Measurements from ENCODE around the gene ARHGEF12. TPM values are rescaled to one million over a fixed set of nuclear protein-coding genes. Genes with fewer than 3 reads are reported as not detected.

ARHGEF12 gene, protein sequence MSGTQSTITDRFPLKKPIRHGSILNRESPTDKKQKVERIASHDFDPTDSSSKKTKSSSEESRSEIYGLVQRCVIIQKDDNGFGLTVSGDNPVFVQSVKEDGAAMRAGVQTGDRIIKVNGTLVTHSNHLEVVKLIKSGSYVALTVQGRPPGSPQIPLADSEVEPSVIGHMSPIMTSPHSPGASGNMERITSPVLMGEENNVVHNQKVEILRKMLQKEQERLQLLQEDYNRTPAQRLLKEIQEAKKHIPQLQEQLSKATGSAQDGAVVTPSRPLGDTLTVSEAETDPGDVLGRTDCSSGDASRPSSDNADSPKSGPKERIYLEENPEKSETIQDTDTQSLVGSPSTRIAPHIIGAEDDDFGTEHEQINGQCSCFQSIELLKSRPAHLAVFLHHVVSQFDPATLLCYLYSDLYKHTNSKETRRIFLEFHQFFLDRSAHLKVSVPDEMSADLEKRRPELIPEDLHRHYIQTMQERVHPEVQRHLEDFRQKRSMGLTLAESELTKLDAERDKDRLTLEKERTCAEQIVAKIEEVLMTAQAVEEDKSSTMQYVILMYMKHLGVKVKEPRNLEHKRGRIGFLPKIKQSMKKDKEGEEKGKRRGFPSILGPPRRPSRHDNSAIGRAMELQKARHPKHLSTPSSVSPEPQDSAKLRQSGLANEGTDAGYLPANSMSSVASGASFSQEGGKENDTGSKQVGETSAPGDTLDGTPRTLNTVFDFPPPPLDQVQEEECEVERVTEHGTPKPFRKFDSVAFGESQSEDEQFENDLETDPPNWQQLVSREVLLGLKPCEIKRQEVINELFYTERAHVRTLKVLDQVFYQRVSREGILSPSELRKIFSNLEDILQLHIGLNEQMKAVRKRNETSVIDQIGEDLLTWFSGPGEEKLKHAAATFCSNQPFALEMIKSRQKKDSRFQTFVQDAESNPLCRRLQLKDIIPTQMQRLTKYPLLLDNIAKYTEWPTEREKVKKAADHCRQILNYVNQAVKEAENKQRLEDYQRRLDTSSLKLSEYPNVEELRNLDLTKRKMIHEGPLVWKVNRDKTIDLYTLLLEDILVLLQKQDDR (N-terminal part only)
- 27.5 TPM in 2 replicates for total RNA-seq (2014; rRNA removed; shearing (Covaris generic))

DNA sequence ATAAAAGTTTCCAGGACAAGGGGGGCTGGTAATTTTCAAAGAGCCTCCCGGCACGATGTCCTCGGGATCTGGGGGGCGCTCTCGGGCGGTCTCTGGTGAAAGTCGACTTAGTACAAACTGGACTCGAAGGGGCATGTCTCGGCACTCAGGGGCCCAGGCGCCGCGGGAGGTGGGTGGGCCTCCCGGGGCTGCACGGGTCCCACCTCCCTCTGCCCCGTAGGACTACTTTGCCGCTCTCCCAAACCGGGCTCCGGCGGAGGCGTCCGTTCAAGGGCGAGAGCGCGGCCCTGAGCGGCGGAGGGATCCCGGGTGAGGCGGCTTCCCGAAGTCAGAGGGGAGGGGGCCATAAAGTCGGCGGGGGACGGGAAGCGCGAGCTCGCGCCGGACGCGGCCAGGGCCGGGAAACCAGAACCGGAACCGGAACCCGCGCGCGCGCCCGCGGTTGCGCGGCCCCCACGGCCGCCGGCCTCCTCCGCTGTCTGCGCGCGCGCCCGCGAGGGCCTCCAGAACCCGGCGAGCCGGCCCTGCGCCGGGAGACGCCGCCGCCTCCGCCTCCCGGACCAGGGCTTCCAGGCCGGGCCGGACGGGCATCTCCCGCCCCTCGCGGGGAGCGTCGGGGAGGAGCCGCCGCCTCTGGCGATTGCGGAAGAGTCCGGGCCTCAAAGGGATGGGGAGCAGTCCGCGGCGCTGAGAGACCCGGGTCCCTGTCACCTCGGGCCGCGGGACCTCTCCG, at the start of gene ARHGEF12:
ARHGEF12 (plus strand) TSS at position 506 of the 733 bp plus-strand sequence. CDS start 831 bp downstream, outside the sequence.
- in situ Hi-C loops (cut with HindIII; ENCODE audit: low sequenced_read_pairs), result no loop called here
- DNase-seq (ENCODE audit: low spot score), result peak; percentile 90

DNA sequence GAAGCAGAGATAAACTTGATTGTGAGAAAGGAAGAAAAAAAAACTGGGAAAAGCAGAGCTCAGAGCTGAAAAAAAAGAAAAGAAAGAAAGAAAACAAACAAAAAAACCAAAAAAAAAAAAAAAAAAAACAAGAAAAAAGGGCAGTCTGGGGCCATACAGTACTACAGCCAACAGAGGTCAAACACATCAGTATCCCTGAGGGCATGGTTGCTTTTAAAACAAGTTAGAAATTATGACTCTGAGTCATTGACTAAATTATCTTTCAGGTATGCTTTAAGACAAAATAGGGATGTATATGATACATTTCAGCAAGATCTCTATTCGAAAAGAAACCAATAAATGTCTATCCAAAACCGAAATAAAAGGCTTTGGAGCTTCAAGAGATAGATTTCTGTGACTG, 48.2 kb upstream of the ARHGEF12 start:
- no peak for DNase-seq (ENCODE audit: low spot score)
- in situ Hi-C loops (cut with HindIII; ENCODE audit: low sequenced_read_pairs), result no loop called here

DNA sequence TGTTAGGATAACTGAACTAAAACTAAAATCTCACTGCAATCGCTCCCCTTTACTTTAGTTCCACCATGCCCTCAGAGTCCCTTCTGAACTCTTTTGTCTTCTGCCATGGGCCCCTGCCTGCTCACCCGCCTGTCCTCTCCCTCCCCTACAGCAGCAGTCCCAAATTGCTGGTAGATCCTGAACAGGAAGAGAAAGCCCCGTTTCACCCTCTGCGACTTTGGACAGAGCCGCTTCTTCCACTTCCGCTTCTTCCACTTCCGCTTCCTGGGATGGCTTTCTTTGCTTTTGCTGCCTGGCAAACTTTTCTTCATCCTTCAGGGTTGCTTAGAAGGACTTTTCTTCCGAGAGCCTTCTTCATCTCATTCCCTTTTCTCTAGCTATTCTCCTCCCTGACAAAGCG, 46.8 kb upstream of the ARHGEF12 start:
- DNase-seq (ENCODE audit: low spot score), result no peak
- in situ Hi-C loops (cut with HindIII; ENCODE audit: low sequenced_read_pairs), result no loop called here

DNA sequence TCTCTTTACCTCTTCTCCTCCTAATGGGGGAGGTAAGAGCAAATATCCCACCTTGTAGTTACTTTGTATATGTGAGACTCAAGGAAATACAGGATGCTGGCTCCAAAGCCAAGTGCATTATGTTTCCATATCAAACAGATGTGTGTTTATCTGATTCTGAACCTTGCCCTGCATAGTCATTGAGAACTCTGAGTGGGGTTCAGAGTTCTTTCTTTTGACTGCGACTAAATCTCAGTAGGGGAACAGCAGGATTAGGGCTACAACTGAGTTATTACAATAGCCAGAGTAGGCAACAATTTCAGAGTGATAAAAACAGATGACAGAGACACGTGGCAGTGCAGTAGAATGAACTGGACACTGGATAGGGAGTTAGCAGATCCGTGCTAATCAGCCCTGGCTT, 45.3 kb upstream of the ARHGEF12 start:
- in situ Hi-C loops (cut with HindIII; ENCODE audit: low sequenced_read_pairs), result no loop called here

DNA sequence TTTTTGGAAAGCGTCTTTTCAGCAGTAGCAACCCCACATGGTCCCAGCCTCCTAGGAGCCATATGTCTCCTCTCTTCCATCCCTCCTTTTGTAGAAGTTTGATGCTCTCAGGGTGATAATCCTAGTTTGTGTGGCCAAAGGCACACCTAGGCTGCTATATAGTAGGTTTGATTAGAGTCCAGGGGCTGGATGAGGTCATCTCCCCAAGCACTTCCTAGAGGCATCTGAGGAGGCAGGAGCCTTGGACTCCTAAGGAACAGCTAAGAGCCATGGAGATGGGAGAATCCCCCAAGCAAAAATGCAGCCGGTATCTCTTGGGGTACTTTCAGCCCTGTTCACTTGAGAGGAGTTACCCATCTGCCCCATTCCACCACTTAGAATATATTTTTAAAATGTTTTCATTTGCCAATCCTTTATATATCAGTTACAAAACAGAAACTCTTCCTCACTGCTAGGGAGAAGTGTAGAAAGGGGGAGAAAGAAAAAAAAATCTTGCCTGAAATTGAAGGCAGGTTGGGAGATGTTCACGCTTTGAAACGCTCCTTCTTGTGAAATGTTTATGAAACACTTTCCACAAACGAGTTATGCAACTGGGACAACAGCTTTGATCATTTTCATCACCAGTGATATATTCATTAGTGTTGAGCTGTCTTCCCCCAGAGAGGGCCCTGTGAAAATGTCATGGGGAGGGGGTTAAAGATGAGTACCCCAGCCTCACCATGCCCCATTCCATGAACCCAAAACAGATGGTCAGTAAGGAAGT, 43.0 kb upstream of the ARHGEF12 start:
- no peak for DNase-seq (ENCODE audit: low spot score)
- in situ Hi-C loops (cut with HindIII; ENCODE audit: low sequenced_read_pairs), result no loop called here

More for the DNA sequence above, 45.3 kb upstream of the ARHGEF12 start:
- DNase-seq (ENCODE audit: low spot score), result no peak

DNA sequence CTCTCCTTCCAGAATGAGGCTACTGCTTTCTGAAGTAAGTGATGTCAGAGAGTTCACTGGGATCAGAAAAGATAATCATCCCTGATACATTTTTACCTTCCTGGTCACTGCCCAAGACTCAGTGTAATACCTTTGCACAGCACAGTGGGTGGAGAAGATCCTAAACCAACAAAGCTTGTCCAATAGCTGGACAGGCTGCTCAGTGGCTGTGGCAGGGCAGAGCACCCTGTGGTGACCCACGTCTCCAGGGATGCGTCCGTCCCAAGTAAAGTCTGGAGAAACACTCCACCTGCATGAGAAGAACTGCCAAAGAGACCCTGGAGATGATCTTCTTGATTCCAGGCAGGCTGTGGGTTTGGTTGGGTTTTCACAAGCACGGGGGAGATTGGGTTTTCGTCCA, 42.1 kb upstream of the ARHGEF12 start:
- no peak for DNase-seq (ENCODE audit: low spot score)
- in situ Hi-C loops (cut with HindIII; ENCODE audit: low sequenced_read_pairs), result no loop called here

DNA sequence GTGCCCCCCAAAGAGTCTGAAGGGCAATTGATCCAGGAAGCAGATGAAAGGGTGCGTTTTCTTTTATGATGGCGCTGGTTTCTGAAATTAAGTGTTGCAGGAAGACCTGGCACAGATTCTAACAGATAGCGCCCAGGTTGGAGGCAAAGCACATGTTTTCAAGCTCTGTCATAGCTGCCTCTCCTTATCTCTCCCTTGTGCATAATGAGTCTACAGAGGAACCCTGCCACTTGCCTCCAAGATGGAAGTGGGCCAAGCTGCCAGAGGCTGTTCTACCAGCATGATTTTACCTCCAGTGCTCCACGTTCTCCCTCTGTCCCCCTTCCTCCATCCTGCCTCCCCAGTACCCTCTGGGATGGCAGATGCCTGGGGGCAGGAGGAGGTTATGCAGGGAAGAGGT, 41.1 kb upstream of the ARHGEF12 start:
- in situ Hi-C loops (cut with HindIII; ENCODE audit: low sequenced_read_pairs), result no loop called here
- DNase-seq (ENCODE audit: low spot score), result no peak

DNA sequence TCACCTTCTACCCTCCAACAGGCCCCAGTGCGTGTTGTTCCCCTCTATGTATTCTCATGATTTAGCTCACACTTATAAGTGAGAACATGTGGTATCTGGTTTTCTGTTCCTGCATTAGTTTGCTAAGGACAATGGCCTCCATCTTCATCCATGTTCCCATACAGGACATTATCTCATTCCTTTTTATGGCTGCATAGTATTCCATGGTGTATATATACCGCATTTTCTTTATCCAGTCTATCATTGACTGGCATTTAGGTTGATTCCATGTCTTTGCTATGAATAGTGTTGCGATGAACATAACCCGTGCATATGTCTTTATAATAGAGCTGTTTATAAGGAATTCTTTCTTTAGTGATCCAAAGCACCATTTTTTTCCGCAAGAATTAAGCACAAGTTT, 39.7 kb upstream of the ARHGEF12 start:
- in situ Hi-C loops (cut with HindIII; ENCODE audit: low sequenced_read_pairs), result no loop called here
- no peak for DNase-seq (ENCODE audit: low spot score)

DNA sequence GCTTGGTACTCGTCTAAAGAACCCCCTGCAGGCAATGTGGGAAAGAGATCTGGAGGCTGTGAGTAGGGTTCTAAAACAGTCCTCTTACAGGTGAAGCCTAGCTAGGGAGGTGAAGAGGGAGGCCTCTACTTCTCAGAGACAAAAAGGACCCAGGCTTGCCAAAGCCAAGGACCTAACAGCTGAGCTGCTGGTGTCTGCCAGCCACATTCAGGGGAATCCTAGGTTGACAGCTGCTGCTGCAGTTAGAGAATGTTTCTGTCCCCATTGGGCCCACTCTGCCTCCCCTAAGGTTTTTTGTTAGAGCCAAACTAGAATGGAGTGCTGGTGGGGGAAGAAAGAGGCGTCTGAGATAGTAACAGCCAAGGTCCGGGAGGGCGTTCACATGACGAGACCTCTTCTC, 37.8 kb upstream of the ARHGEF12 start:
- no peak for DNase-seq (ENCODE audit: low spot score)
- in situ Hi-C loops (cut with HindIII; ENCODE audit: low sequenced_read_pairs), result no loop called here

DNA sequence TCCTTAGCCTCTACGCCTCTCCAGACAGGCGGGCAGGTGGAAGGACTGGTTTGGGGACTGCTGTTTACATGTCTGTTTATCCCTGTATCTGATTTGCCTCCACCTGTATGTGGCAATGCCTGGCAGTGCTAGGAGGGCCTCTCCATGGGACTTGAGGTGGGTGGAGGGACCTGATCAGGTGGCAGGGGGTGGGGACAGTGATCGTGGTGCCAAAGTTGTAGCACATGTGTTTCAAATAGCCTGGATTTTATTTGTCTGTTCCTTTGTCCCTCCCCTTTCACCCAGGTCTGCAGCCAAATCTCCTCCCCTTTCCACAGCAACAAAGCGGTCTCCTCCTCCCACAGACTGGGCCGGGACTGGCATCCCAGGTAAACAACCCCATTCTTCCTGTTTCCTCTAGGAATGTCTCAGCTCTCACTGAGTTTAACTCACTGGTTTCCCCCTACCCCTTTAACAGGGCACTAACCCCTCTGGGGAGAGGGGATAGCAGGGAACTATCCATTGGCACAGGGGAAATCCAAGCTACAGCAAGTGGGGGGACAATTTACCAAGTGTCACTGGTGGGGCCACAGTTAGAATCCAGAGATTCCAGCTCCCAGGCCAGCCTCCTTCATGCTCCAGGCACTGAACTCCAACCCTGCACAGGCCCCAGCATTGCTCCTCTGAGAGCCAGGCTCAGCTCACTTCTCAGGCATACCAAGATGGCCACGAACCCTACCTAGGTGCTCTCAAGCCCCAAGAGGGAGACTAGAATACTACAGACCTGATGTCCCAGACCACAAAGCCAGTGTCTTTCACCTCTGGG, 34.0 kb upstream of the ARHGEF12 start:
- no peak for DNase-seq (ENCODE audit: low spot score)
- in situ Hi-C loops (cut with HindIII; ENCODE audit: low sequenced_read_pairs), result no loop called here

DNA sequence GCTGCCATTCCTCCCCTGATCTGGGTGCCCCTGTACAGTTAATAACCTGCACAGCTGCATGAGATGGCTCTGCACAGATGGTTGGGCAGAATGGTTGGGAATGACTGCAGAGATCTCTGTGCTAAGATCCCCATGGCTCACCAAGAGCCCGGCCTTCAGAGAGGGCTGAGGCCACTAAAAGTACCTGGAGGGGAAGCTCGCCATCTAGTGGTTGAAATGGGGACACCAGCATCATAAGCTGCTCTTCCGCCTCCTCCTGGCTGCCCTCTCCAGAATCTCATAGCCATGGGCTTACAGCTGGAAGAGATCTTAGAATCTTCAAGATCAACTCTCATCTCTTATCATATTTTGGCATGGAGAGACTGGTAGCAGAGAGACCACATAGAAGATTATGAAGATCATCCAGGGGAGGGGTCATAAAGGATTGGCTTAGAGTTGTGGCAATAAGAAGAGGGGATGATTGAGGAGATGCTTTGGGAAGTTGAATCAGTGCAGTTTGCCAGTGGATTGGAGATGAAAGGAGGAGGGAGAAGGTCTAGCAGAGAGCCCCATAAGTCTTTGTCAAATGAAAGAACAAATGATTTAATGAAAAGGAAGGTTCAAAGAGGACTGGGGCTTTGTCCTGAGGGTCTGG, 33.1 kb upstream of the ARHGEF12 start:
- in situ Hi-C loops (cut with HindIII; ENCODE audit: low sequenced_read_pairs), result no loop called here
- DNase-seq (ENCODE audit: low spot score), result peak; percentile 61

DNA sequence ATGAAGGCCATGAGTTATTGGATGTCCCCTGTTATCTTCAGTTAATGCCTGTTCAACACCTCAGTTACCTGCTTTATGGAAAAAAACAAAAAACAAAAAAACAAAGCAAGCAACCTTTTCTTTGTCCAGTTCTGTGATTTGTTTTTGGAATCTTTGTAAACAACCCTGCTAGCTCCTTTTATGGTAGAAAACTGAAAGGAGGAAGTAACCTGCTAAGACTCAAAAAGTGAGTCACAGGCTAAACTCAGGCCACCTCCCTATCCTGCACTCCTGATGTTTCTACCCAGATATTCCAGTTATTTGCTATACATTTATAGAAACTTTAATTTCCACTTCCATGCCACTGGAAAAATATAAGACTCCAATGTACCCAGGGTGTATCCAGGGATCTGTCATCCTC, 31.7 kb upstream of the ARHGEF12 start:
- in situ Hi-C loops (cut with HindIII; ENCODE audit: low sequenced_read_pairs), result no loop called here
- DNase-seq (ENCODE audit: low spot score), result no peak

DNA sequence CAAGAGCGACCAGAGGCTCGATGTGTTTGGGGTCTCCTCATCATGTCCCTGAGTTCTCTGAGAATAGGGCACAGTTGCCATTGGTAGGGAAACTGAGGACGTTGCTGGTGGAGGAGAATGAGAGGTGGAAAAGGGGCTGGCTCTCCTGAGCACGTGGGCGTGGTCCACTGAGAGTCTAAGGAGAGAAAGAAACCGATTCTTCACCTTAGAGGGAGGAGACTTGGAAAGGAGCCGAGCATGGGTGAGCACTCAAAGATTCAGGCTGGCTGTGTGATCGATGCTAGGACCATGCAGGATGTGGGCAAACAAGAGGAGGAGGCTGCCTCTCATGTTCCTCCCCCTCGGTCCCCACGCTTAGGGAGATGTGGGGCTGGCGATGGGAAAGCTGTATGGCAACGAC, 30.9 kb upstream of the ARHGEF12 start:
- in situ Hi-C loops (cut with HindIII; ENCODE audit: low sequenced_read_pairs), result no loop called here
- DNase-seq (ENCODE audit: low spot score), result no peak

DNA sequence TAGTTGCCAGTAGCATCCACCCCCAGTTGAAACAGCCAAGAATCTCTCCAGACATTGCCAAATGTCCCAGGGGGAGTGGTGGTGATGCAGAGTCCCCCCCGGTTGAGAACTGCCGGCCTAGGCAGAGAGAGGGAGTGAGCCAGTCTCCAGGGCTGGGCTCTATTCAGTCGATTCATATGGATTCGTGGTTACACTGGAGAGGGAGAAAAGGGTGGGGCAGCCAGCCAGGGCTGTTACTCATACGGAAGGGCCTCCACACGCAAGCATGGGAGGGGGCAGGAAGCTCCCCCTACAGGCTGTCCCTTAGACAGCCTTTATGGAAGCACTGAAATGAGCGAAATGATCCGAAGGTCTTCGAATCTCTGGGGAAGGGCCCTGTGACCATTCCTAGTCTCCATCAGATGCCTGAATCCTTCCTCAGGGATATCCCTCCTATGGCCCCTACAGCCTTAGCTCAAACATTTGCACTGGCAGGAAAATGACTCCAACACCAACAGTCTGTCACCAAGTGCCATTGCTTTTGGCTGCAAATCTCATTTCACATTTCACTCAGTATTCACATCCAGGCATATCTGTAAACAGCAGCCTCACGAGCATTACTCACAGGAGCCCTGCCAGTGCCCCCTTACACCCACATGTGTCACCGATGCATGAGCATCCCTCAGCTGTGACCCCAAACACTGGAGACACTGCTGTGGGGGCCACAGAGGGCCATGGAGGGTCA, 29.5 kb upstream of the ARHGEF12 start:
- DNase-seq (ENCODE audit: low spot score), result no peak
- in situ Hi-C loops (cut with HindIII; ENCODE audit: low sequenced_read_pairs), result no loop called here

DNA sequence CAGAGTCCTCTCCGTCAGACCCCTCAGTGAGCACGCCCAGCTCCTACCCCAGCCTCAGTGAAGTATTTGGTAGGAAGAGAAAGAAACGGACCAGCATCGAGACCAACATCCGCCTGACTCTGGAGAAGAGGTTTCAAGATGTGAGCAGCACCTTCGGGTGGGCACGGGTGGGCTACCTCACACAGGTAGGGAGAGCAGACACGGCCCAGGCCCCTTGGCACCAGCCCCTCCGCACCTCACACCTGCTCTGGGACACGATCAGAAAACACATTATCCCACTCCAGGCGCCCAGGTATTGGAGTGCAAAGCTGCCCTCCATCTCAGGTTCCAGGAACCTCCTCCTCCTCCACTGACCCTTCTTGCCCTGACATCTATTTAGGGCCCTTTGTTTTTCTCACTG, 28.7 kb upstream of the ARHGEF12 start:
- no peak for DNase-seq (ENCODE audit: low spot score)
- in situ Hi-C loops (cut with HindIII; ENCODE audit: low sequenced_read_pairs), result no loop called here

DNA sequence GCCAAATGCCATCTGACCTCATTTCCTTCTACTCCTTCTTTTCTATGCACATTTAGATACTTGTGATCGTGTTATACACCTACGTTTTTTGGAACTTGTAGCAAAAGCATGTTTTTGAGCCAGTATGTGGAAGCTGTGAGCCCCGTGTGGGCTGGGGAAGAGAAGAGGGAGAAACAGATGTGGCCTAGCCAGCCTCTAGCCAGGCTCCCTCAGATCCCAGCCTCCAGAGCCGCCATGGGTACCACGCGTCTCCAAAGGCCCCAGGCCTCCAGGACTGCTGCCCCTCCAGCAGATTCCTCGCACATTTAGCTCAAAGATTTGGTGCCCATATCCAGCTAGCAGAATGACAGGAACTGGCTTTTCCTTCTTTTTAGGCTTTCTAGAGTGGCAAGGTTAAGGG, 28.1 kb upstream of the ARHGEF12 start:
- DNase-seq (ENCODE audit: low spot score), result no peak
- in situ Hi-C loops (cut with HindIII; ENCODE audit: low sequenced_read_pairs), result no loop called here

DNA sequence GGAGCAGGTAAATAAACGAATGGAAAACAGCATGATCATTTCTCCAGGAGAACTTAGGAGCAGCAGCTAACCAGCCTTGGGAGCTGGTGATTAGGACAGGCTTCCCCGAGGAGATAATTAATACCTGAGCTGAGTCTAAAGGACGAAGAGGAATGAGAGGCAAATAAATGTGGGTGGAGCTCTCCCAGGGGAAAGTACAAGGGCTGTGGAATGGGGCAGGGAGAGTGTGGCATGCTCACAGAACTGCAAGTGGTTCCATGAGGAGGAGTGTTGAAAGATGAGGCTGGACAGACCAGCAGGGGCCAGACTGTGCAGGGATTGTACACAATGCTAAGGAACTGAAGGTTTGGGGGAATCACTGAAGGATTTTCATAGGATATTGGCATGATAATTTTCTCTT, 25.3 kb upstream of the ARHGEF12 start:
- in situ Hi-C loops (cut with HindIII; ENCODE audit: low sequenced_read_pairs), result no loop called here

More for the DNA sequence above, 25.3 kb upstream of the ARHGEF12 start:
- no peak for DNase-seq (ENCODE audit: low spot score)

Data from G401 (cell line).